Glomerular endothelial cell (primary cell): ENCODE results near the gene SULT1C2. TPM values are rescaled to one million over a fixed set of nuclear protein-coding genes. Genes with fewer than 3 reads are reported as not detected.

Experiments used
- DNase-seq: peaks from one replicate; pipeline ENCODE4 v3.0.0-alpha.2; 2011; ENCODE audit warnings: low read depth, low spot score; ENCODE audit errors: extremely low read depth
- total RNA-seq: library from RNA; depleted of rRNA; stranded (reverse); fragments of >200 nt; gene quantifications from 2 replicates; pipeline ENCODE4 v1.2.3, GENCODE V29; 2015

SULT1C2 gene
- total RNA-seq, 1 donor from 2014 or later, result not detected

- DNase-seq, result no peak
These were observed 1.5 kb upstream of the SULT1C2 start for GRCh38 chr2:108287169-108287568.

GRCh38 chr2:108293850-108294249, 5.2 kb downstream of the SULT1C2 start:
- no peak for DNase-seq

- no peak for DNase-seq
These were observed 8.9 kb downstream of the SULT1C2 start for GRCh38 chr2:108297436-108298141.

- no peak for DNase-seq
These were observed 12.9 kb downstream of the SULT1C2 start for GRCh38 chr2:108301558-108301957.

GRCh38 chr2:108304975-108305374, 16.3 kb downstream of the SULT1C2 start:
- no peak for DNase-seq

- no peak for DNase-seq
These were observed 17.2 kb downstream of the SULT1C2 start for GRCh38 chr2:108305901-108306300.

GRCh38 chr2:108309903-108310302, 21.2 kb downstream of the SULT1C2 start:
- DNase-seq, result no peak

GRCh38 chr2:108314586-108315296, 26.0 kb downstream of the SULT1C2 start:
- no peak for DNase-seq

- no peak for DNase-seq
These were observed 26.8 kb downstream of the SULT1C2 start for GRCh38 chr2:108315444-108315934.

GRCh38 chr2:108316033-108316432, 27.3 kb downstream of the SULT1C2 start:
- no peak for DNase-seq

- DNase-seq, result no peak
These were observed 28.0 kb downstream of the SULT1C2 start for GRCh38 chr2:108316461-108317258.

- DNase-seq, result no peak
These were observed 31.7 kb downstream of the SULT1C2 start for GRCh38 chr2:108320326-108320922.

GRCh38 chr2:108323619-108324018, 34.9 kb downstream of the SULT1C2 start:
- DNase-seq, result no peak

GRCh38 chr2:108324531-108325255, 36.0 kb downstream of the SULT1C2 start:
- no peak for DNase-seq

GRCh38 chr2:108325756-108326155, 37.1 kb downstream of the SULT1C2 start:
- DNase-seq, result no peak

GRCh38 chr2:108329771-108330170, 41.1 kb downstream of the SULT1C2 start:
- DNase-seq, result no peak

GRCh38 chr2:108330979-108331378, 42.3 kb downstream of the SULT1C2 start:
- DNase-seq, result no peak

- no peak for DNase-seq
These were observed 57.3 kb downstream of the SULT1C2 start for GRCh38 chr2:108345951-108346350.

- no peak for DNase-seq
These were observed 58.1 kb downstream of the SULT1C2 start for GRCh38 chr2:108346827-108347226.

GRCh38 chr2:108347786-108348185, 59.1 kb downstream of the SULT1C2 start:
- DNase-seq, result no peak
